GM21723 (cell line): ENCODE data around the gene TTC27.
"Not testable (repeated sequence)": the region's sequence is repeated elsewhere in the genome, so short reads cannot be mapped to it uniquely, and the experiment has no call there.

Experiments used
- ATAC-seq: cut with Tn5 transposase; IDR thresholded peaks from one replicate; pipeline ENCODE4 v1.9.1; 2021; ENCODE audit warnings: mild to moderate bottlenecking, moderate library complexity; ENCODE audit not compliant: unreplicated experiment

Gene TTC27

DNA sequence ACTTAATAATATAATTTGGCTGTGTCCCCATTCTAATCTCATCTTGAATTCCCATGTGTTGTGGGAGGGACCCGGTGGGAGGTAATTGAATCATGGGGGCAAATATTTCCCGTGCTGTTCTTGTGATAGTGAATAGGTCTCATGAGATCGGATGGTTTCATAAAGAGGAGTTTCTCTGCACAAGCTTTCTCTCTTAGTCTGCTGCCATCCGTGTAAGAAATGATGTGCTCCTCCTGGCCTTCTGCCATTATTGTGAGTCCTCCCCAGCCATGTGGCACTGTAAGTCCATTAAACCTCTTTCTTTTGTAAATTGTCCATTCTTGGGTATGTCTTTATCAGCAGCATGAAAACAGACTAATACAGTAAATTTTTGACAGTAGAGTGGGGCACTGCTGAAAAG, 216.4 kb downstream of the TTC27 start:
- ATAC-seq, result no peak

DNA sequence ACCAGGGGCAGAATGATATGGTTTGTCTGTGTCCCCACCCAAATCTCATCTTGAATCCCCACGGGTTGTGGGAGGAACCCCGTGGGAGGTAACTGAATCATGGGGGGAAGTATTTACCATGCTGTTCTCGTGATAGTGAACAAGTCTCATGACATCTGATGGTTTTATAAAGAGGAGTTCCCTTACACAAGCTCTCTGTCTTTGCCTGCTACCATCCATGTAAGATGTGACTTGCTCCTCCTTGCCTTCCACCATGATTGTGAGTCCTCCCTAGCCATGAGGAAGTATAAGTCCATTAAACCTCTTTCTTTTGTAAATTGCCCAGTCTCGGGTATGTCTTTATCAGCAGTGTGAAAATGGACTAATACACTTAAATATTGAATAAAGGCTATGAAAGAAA, 218.4 kb downstream of the TTC27 start:
- not testable (repeated sequence) for ATAC-seq

DNA sequence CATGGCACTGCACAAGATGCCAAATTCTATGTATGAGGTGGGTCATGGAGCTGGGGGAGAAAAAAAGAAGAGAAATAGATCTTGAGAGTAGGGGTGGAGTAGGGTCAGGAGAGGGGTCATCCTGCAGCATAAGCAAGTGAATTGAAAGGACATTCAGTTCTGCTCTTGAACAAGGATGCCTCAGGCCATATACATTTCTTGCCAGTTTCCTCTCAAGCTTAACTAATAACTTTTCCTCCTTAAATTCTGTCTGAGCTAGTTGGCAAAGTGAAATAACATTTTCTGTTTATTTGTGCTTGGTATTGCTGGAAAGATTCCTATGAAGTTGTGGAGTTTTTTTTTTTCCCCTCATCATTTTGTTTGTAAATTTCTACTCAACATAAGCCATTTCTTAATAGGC, 219.9 kb downstream of the TTC27 start:
- no peak for ATAC-seq

DNA sequence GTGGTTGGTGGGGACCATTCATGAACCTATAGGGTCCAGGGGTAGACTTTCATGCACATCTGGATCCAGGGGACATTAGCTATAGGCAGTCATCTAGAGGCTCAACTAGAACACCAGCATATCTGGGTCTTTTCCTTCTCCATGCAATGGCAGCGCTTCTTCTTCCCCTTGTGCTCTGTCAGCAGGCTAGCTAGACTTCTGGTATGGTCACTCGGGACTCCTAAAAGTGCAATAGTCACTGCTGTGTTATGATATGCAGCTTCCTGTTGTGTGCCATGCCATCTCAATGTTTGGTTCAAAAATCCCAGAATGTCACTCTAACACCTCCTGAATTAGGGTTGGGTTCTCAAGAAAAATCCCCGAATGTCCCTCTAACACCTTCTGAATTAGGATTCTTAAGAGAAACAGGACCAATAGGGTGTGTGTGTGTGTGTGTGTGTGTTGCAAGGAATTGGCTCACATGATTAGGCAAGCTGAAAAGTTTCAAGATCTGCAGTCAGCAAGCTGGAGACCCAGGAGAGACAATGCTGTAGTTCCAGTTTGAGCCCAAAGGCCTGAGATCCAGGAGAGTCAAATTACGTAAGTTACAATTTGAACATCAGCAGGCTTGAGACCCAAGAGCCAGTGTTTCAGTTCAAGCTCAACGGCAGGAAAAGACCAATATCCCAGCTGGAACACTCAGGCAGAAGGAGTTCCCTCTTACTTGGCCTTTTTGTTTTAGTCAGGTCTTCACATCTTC, 221.8 kb downstream of the TTC27 start:
- no peak for ATAC-seq

DNA sequence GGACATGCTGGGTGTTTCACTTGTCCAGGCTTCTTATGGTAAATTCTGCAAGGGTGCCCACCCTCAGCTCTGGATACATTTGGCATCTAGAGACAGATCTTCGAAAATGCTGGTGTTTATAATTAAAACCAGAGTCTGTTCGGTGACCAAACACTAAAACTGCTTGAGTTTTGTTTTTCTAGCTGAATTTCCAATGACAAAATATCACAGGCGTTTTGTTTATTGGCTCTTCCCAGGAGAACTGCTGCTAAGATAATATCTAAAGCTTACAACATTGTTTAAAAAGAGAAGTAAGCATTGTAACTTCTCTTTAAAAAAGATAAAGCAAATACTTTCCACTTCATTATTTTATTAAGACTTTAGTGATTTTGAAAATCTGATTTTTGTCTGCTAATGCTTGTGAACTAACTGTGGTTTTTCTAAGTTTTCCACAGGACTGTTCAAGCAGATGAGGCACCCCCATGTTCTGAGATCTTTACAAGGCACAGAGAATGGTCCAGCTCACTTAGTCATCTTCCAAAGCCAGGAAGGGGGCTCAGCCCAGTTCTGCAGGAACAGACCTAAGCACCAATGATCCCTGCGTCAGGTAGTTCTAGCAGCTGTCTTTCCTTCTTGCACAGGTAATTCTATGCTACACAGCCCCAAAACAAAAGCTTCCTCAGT, 224.1 kb downstream of the TTC27 start:
- ATAC-seq, result no peak

DNA sequence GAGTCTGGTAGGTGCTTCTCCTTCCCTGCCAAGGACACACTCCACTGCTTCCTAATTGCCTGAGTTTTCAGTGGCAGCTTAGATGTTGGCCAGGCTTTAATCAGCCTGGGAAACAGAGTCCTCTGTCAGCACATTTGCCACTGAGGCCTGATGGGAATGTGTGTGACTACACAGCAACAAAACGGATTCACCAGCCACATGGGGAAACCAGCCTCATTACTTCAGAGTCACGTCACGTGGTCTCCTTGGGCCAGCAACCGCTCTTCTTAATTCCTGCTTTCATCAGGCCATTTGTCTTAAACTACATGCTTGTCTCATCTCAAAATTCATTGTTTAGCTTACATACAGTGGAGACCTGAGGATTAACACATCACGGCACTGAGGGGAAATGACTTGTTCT, 225.0 kb downstream of the TTC27 start:
- ATAC-seq, result no peak

DNA sequence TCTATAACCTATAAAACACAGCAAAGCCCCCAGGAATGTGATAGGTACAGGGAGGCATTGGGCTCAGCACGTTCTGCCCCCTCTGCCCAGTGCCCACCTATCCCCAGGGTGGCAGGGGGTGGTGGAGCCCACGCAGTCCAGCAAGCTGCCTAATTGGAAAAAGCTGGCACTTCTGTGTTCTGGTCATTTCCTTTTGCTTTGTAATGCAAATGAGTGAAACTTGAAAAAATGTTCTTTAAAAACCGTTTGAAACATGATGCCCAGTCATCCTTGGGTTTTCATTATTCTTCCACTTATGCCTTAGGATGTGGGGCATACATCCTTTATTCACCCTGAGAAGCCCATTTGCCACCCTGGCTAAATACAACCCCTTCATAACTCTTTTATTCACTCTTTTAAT, 229.0 kb downstream of the TTC27 start:
- ATAC-seq, result no peak

DNA sequence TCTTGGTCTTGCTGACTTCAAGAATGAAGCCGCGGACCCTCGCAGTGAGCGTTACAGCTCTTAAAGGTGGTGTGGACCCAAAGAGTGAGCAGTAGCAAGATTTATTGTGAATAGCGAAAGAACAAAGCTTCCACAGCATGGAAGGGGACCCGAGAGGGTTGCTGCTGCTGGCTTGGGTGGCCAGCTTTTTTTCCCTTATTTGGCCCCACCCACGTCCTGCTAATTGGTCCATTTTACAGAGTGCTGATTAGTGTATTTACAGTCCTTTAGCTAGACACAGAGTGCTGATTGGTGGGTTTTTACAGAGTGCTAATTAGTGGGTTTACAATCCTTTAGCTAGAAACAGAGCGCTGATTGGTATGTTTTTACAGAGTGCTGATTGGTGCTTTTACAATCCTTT, 230.9 kb downstream of the TTC27 start:
- no peak for ATAC-seq

DNA sequence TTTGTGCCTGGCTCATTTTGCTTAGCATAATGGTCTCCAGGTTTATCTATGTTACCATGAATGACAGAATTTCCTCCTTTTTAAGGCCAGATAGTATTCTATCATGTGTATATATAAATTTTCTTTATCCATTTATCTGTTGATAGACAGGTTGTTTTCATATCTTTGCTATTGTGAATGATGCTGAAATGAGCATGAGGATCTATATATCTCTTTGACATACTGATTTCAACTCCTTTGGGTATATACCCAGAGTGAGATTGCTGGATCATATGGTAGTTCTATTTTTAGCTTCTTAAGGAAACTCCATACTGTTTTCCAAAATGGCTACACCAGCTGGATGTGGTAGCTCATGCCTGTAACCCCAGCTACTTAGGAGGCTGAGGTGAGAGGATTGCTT, 232.5 kb downstream of the TTC27 start:
- ATAC-seq, result no peak

DNA sequence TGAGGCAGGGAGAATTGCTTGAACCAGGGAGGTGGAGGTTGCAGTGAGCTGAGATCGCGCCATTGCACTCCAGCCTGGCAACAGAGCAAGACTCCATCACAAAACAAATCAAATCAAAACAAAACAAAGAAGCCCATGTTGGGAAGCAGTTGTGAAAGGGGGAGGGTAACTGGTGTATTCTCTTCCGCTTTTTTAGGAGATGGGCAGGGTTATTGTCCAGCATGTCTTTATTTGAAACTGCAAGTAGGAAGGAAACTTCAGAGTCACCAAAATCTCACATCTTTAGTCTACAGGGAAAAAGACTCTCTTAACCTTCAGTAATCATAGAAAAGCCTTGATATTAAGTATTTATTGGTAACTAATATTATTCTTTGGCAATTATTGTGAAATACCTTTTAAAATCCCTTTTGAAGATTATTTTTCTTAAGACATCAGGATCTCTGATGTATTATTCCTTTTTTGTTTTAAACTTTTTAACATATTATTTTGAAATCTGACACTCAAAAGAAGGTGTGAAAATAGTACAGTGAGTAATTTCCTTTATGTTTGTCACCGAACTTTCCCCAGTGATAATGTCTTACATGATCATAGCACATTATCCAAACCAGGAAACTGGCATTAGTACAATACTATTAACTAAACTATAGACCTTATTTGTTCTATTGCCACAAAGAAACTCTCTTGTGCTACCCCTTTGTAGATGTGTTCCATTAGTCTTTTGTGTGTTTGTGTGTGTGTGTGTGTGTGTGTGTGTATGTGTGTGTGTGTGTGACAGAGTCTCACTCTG, 234.6 kb downstream of the TTC27 start:
- no peak for ATAC-seq

DNA sequence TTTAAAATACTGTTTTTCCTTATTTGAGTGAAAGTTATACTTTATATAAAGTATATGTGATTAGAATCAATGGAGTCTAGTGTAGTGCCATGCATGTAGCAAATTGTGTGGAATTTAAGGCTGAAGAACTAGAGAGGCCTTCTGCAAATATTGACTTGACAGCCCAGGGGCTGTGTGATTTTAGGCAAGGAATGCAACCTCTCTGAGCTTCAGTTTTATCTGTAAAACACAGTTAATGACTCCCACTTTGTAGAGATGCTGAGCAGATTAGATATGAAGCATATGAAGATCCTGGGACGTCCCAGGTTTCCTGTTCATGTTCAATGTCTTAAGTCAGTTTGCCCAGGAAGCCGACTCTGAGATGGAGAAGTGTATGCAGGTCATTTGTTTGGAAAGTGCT, 235.5 kb downstream of the TTC27 start:
- ATAC-seq, result no peak

DNA sequence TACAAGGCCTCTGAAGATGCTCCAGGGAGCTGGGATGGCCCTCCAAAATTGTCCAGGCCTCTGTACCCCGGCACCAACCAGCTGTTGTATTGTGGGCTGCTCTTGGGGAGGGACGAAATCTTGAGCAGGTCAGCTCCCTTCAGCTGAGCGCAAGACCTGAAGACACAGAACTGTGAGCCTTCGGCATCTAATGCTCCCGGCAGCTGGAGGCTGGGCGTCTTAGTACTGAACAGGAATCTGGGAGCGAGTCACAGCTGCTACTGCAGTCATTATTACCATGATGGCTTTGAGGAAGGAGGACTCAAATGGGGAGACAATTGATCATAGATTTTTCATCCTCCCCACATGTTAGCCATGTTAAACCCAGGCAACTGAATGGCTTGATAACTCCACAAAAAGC, 236.0 kb downstream of the TTC27 start:
- no peak for ATAC-seq

DNA sequence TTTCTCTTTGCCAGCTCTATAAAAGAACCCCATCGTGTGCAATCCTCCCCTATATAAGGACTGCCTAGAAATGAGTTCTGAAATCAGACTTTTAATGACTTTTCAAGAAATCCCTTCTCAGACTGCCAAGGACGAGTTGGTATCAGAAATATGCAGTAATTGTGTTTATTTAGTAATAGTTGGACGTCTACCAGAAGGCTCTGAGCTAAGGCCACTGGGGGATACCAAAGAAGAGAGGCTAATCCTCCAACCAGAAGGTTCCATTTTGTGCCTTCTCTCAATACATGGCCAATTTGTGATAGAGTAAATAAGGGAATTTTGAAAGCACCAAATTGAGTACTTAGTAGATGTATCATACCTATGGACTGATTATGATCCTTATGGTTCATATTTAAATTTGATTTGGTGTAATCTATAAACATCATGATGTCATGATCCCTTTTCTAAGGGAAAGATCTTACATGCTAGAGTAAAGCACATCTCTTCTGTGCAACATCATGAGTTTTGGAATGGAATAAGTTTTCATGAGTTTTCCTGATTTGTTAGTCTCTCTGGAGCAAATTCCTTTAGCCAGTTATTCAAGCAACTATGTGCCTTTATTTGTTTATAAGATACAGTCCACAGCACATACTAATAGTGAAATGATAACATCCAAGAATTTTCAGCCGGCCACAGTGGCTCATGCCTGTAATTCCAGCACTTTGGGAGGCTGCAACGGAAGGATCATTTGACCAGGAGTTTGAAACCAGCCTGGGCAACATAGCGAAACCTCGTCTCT, 236.7 kb downstream of the TTC27 start:
- ATAC-seq, result no peak

DNA sequence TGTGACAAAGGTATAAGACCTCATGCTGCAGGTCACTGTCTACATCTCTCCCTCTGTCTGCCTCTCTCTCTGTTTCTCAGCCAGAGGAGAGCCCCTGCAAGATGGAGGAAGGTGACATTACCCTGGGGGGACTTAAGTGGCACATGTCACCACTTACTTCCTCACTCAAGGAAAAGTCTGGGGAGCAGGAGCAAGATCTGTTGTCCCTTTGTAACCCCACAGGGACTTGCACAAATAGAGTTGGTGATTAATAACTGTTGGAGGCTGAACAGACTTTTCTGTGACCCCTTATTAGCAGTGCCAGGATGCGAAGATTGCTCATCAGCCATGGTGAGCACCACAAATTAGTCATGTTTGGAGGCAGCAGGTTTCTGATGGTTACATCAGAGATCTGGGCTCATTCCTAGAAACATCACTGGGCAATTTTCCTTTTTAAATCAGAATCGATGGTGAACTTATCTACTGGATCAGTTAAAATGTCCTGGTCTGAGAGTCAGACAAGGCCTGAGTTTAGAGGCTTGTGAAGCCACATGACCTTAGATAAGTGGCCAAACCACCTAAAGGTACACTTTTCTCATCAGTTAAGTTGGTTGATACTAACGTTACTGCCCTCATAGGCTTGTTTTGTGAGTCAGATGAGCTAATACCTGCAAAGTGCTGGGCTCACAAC, 237.7 kb downstream of the TTC27 start:
- no peak for ATAC-seq

DNA sequence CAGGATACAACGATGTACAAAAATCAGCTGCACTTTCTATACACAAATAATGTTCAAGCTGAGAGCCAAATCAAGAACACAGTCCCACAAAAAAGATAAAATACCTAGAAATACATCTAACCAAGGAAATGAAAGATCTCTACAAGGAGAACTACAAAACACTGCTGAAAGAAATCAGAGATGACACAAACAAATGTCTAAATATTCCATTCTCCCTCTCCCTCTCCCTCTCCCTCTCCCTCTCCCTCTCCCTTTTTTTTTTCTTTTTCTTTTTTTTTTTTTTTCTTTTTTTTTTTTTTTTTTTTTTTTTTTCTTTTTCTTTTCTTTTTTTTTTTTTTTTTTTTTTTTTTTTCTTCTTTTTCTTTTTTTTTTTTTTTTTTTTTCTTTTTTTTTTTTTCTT, 238.6 kb downstream of the TTC27 start:
- not testable (repeated sequence) for ATAC-seq
